Smooth muscle cell (in vitro differentiated cells): ENCODE results near the gene HIVEP3. TPM values are rescaled to one million over a fixed set of nuclear protein-coding genes. Genes with fewer than 3 reads are reported as not detected.

Source experiments
- DNase-seq: peaks from one replicate; lab custom pipeline; 2025; ENCODE audit not compliant: unreplicated experiment; lab: John Stamatoyannopoulos, UW
- H2AFZ ChIP-seq: fragments of 200-600 bp; sonication (generic); 2 replicates; pipeline ENCODE4 v1.6.0; 2016; ENCODE audit warnings: antibody characterized with exemption, low read depth, mild to moderate bottlenecking
- H3F3A ChIP-seq: fragments of 200-600 bp; sonication (generic); 2 replicates; pipeline ENCODE4 v1.6.0; 2017; ENCODE audit warnings: antibody characterized with exemption, low read depth
- H3K27ac ChIP-seq: fragments of 200-600 bp; sonication (generic); 2 replicates; pipeline ENCODE4 v1.5.1; 2016; ENCODE audit warnings: low read depth, mild to moderate bottlenecking
- H3K27me3 ChIP-seq: fragments of 200-600 bp; sonication (generic); 2 replicates; pipeline ENCODE4 v1.6.1; 2016; ENCODE audit warnings: low read depth, mild to moderate bottlenecking
- H3K36me3 ChIP-seq: fragments of 200-600 bp; sonication (generic); 2 replicates; pipeline ENCODE4 v1.5.1; 2016; ENCODE audit warnings: low read depth
- H3K4me1 ChIP-seq: fragments of 200-600 bp; sonication (generic); 2 replicates; pipeline ENCODE4 v1.5.1; 2016; ENCODE audit warnings: low read depth
- H3K4me2 ChIP-seq: fragments of 200-600 bp; sonication (generic); 2 replicates; pipeline ENCODE4 v1.6.0; 2016; ENCODE audit warnings: mild to moderate bottlenecking
- H3K4me3 ChIP-seq: fragments of 200-600 bp; sonication (generic); 2 replicates; pipeline ENCODE4 v1.5.1; 2016; ENCODE audit warnings: mild to moderate bottlenecking
- H3K79me2 ChIP-seq: fragments of 200-600 bp; sonication (generic); 2 replicates; pipeline ENCODE4 v1.6.0; 2016; ENCODE audit warnings: low read depth, mild to moderate bottlenecking
- H3K9ac ChIP-seq: fragments of 200-600 bp; sonication (generic); 2 replicates; pipeline ENCODE4 v1.6.0; 2016; ENCODE audit warnings: low read depth
- H3K9me3 ChIP-seq: fragments of 200-600 bp; sonication (generic); replicated peaks from 2 replicates; pipeline ENCODE4 v1.5.1; 2016; ENCODE audit warnings: low read depth
- H4K20me1 ChIP-seq: fragments of 200-600 bp; sonication (generic); 2 replicates; pipeline ENCODE4 v1.6.0; 2016; ENCODE audit warnings: low read depth
- WGBS: methylation state at CpG from one replicate; pipeline ENCODE4 v1.1.7; 2016; ENCODE audit warnings: low lambda C conversion rate; 5-methylcytosine and 5-hydroxymethylcytosine counted together
- polyA plus RNA-seq: library from polyadenylated mRNA; unstranded; fragments of >200 nt; fragmentation: Nextera tagmentation; extraction: Ambion mirVana; gene quantifications from 2 replicates; pipeline ENCODE4 v1.2.1, GENCODE V29; 2016
- total RNA-seq: library from RNA; depleted of rRNA; stranded (reverse); fragments of >200 nt; gene quantifications from 2 replicates; pipeline ENCODE4 v1.2.3, GENCODE V29; 2014
- TF ChIP-seq, protein P1 (sequence below): fragments of 200-600 bp; sonication (generic); IDR thresholded peaks from 2 replicates; pipeline ENCODE4 v1.5.1; 2017; ENCODE audit warnings: borderline replicate concordance, mild to moderate bottlenecking, antibody characterized with exemption; ENCODE audit not compliant: insufficient read depth, poor library complexity, severe bottlenecking

Gene HIVEP3
- total and polyA plus RNA-seq, 2 experiments from 2014 or later = 2.1 to 6.4 TPM

DNA sequence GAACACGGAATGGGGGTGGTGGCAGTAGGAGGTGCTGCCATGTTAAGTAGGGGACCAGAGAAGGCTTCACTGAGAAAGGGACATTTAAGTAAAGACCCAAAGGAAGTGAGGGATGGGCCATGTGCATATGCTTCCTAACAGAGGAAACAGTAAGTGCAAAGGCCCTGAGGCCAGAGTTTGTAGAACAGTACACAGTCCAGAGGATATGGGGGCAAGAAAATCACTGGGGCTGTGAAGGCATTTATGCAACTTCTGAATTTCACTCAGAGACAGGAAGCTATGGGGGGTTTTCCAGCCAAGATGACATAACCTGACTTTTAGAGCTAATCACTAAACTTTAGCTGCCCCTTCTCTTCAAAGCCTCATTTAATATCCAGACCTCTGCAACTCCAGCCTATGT is 231.7 kb downstream of the HIVEP3 start:
- no peak overlapping the region for H3K27ac ChIP-seq
- 97% methylated on average over 1 of the region's 1 CpG for WGBS
- no peaks in the 10 kb centered on the region for H3K36me3 ChIP-seq

DNA sequence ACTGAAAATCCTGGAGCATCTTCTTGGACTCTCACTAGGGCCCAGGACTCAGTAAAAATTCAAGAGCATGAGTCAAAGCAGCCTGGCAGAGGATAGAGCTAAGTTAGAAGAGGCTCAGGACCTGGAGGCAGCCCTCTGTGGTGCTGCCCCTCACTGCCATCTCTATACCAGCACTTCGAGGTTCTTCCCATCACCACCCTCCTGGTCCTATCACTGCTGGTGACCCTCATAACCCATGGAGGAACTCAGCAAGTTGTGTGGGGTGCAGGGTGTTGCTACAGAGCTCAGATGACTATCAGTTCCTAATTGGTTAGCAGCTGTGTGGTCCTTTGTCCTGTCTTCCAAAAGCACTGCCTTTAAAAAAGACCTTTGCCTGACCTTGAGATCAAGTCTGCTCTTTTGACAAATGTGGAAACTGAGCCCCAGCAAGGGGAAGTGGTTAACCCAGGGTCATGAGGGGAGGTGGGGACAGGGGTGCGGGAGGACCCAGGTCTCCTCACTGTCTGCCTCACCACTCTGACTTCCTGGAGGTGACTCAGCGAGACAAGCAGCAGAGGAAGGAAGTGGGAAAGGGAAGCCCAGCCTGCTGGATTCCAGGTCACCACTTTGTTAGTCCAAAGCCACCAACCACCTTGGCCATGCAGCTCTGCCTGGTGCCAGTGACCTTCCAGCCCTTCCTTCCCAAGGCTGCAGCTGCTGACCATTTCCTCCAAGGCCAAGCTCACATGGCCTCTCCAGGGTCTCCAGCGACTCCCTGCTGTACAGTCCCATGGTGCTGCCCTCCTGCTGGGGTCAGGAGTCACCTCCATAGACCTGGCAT is 234.8 kb downstream of the HIVEP3 start:
- TF ChIP-seq, protein P1, sequence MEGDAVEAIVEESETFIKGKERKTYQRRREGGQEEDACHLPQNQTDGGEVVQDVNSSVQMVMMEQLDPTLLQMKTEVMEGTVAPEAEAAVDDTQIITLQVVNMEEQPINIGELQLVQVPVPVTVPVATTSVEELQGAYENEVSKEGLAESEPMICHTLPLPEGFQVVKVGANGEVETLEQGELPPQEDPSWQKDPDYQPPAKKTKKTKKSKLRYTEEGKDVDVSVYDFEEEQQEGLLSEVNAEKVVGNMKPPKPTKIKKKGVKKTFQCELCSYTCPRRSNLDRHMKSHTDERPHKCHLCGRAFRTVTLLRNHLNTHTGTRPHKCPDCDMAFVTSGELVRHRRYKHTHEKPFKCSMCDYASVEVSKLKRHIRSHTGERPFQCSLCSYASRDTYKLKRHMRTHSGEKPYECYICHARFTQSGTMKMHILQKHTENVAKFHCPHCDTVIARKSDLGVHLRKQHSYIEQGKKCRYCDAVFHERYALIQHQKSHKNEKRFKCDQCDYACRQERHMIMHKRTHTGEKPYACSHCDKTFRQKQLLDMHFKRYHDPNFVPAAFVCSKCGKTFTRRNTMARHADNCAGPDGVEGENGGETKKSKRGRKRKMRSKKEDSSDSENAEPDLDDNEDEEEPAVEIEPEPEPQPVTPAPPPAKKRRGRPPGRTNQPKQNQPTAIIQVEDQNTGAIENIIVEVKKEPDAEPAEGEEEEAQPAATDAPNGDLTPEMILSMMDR = no peak
- WGBS = 93% methylated on average over 4 of the region's 4 CpGs
- Histone ChIP-seq H3K36me3 (no peaks in the 10 kb centered on the region), H3F3A (peaks cover 6% of the 10 kb centered on the region), H3K9ac (no peak overlapping the region), H3K4me2 (no peak overlapping the region), H3K9me3 (no peaks in the 10 kb centered on the region), H3K79me2 (no peaks in the 10 kb centered on the region), H4K20me1 (no peaks in the 10 kb centered on the region), H3K27me3 (no peaks in the 10 kb centered on the region), H3K4me3 (no peak overlapping the region), H3K4me1 (no peaks in the 10 kb centered on the region), H3K27ac (no peak overlapping the region), H2AFZ (no peak overlapping the region)
- no peak for DNase-seq

More for the DNA sequence above, 231.7 kb downstream of the HIVEP3 start:
- TF ChIP-seq, protein P1 = no peak
- Histone ChIP-seq H3K79me2 (no peaks in the 10 kb centered on the region), H3K4me1 (no peaks in the 10 kb centered on the region), H3K9me3 (no peaks in the 10 kb centered on the region), H2AFZ (no peak overlapping the region), H3K4me3 (no peak overlapping the region), H3K9ac (no peak overlapping the region), H3K27me3 (no peaks in the 10 kb centered on the region), H3K4me2 (no peak overlapping the region), H4K20me1 (no peaks in the 10 kb centered on the region), H3F3A (no peaks in the 10 kb centered on the region)
- no peak for DNase-seq

DNA sequence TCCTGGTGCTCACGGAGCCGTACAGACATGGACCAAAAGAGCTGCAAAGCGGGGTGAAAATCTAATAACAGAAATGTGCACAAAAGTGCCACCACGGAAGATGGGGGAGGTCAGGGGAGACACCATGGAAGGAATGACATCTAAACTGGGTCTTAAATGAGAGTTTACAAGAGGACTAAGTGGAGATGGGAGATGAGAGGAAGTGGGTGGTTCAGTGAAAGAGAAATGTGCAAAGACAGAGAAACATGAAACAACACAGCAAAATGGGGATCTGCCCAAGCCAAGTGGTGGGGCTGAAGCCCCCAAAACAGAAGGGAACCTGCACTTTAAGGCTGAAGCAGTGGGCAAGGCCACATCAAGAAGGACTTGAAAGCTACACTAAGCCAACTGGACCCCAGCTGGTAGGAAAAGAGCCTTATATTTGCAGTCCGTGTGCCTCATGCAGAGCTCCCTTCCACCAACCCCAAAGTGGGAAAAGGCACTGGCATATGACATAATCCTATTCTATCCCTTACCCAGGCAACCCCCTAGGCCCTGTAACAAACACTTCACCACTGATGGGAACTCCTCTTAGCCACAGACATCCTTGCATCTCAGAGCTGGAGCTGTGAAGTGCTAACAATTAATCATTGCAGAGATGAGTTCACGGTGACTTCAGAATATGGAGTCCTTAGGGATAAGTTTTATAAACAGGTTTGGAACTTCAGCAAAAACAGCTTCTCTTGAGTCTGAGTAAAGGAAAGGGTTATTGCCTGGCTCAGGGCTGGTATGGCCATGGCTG is 235.7 kb downstream of the HIVEP3 start:
- DNase-seq = no peak
- peaks cover 2% of the 10 kb centered on the region for H3K4me1 ChIP-seq

More for the DNA sequence above, 235.7 kb downstream of the HIVEP3 start:
- TF ChIP-seq, protein P1 = no peak
- Histone ChIP-seq H3K27me3 (no peaks in the 10 kb centered on the region), H3K4me2 (no peak overlapping the region), H3K9me3 (no peaks in the 10 kb centered on the region), H3K4me3 (no peak overlapping the region), H3K9ac (no peak overlapping the region), H3F3A (peaks cover 9% of the 10 kb centered on the region), H4K20me1 (no peaks in the 10 kb centered on the region), H3K27ac (no peak overlapping the region), H2AFZ (no peak overlapping the region), H3K36me3 (no peaks in the 10 kb centered on the region), H3K79me2 (no peaks in the 10 kb centered on the region)
- WGBS = 80% methylated on average over 6 of the region's 6 CpGs
